WERI-Rb-1 (cell line): Measurements from ENCODE around the gene FAH.

ENCODE experiments used
- DNase-seq: peaks from one replicate; pipeline ENCODE4 v3.0.0-alpha.2; 2020
- H3K27ac ChIP-seq: fragments of 250-450 bp; sonication (Bioruptor Pico); 2 replicates; pipeline ENCODE4 v1.5.1; 2020; ENCODE audit warnings: mild to moderate bottlenecking, moderate library complexity
- H3K27me3 ChIP-seq: fragments of 250-450 bp; sonication (Bioruptor Pico); 2 replicates; pipeline ENCODE4 v1.5.1; 2021; ENCODE audit warnings: mild to moderate bottlenecking, low read depth, moderate library complexity; ENCODE audit not compliant: insufficient read depth, severe bottlenecking
- H3K36me3 ChIP-seq: fragments of 250-450 bp; sonication (Bioruptor Pico); 2 replicates; pipeline ENCODE4 v1.5.1; 2020; ENCODE audit warnings: mild to moderate bottlenecking, moderate library complexity
- H3K4me3 ChIP-seq: 2 replicates; pipeline ENCODE4 v1.5.1; 2011; ENCODE audit warnings: low read depth, mild to moderate bottlenecking, control low read depth, low read length
- H3K9me3 ChIP-seq: fragments of 250-450 bp; sonication (Bioruptor Pico); 2 replicates; pipeline ENCODE4 v1.5.1; 2021; ENCODE audit warnings: mild to moderate bottlenecking, moderate library complexity; ENCODE audit not compliant: severe bottlenecking
- CTCF ChIP-seq: IDR thresholded peaks from 2 replicates; pipeline ENCODE4 v1.5.1; 2011; ENCODE audit warnings: low read depth, mild to moderate bottlenecking, control low read depth, inconsistent platforms, low read length

The FAH gene

DNA sequence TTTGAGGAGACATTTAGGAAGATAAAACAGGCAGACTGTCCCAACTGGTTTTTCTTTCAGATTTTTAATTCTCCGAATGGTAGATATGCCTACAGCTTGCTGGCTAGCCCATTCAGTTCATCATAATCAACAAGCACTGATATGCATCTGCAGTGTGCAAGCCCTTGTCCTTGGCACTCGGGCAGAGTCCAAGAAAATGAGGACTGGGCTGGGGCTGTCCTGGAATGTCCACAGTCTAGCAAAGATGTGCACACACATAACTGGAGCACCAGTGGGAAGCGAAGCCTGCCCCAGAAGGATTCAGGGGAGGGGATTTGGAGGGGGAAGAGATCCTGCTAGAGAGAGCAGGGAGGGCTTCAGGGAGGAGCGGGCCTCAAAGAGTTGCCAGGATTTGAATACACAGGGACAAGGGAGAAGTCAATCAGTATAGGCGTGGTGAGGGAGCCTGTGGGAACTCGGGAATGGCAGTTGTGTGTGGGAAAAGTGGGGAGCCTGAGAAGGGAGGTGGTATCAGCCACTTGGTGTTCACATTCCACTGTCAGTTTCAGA lies 8.7 kb downstream of the FAH start:
- no peak for DNase-seq
- Histone ChIP-seq H3K9me3 (no peaks in the 10 kb centered on the region), H3K27me3 (no peaks in the 10 kb centered on the region), H3K36me3 (no peaks in the 10 kb centered on the region), H3K27ac (no peak overlapping the region), H3K4me3 (no peak overlapping the region)
- TF ChIP-seq CTCF = no peak

GRCh38 chr15:80162059-80162554 lies 9.3 kb downstream of the FAH start:
- H3K4me3 ChIP-seq = no peak overlapping the region
- no peak for TF ChIP-seq CTCF
- H3K27me3 ChIP-seq = no peaks in the 10 kb centered on the region
- H3K27ac ChIP-seq = no peak overlapping the region; the same call in 1 of the 2 replicates
- H3K9me3 ChIP-seq = no peaks in the 10 kb centered on the region
- peak; percentile 20 for DNase-seq
- H3K36me3 ChIP-seq = no peaks in the 10 kb centered on the region

GRCh38 chr15:80163217-80163616 lies 10.4 kb downstream of the FAH start:
- TF ChIP-seq CTCF = no peak
- Histone ChIP-seq H3K27me3 (no peaks in the 10 kb centered on the region), H3K36me3 (no peaks in the 10 kb centered on the region), H3K27ac (no peak overlapping the region), H3K9me3 (no peaks in the 10 kb centered on the region), H3K4me3 (no peak overlapping the region)
- no peak for DNase-seq

DNA sequence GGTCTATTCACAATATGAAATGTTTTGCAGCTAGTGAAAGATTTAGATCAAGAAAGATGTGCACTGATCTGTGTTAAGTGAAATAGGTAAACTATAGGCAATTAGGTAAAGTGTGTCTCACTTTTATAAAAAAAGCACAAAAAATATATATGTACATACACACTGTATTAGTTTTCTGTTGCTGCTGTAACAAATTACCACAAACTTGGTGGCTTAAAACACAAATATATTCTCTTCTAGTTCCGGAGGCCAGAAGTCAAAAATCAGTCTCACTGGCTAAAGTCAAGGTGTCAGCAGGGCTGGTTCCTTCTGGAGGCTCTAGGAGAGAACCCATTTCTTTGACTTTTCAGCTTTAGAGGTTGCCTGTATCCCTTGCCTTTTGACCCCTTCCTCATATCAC lies 11.1 kb downstream of the FAH start:
- DNase-seq = no peak
- H3K36me3 ChIP-seq = no peaks in the 10 kb centered on the region
- no peaks in the 10 kb centered on the region for H3K27me3 ChIP-seq
- H3K4me3 ChIP-seq = no peak overlapping the region
- no peaks in the 10 kb centered on the region for H3K9me3 ChIP-seq
- H3K27ac ChIP-seq = no peak overlapping the region
- TF ChIP-seq CTCF = no peak

DNA sequence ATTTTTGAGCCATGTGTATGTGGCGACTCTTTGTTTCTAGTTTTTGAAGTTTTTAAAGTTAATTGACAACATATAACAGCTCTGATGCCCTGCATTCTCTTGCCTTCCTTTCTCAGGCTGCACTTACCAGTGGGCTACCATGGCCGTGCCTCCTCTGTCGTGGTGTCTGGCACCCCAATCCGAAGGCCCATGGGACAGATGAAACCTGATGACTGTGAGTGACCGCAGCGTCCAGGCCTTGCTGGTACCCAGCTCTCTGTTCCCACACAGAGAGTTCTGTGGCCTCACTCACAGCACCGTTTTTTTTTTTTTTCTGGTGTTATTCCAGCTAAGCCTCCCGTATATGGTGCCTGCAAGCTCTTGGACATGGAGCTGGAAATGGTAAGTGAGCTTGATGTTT lies 15.1 kb downstream of the FAH start:
- no peak for TF ChIP-seq CTCF
- Histone ChIP-seq H3K9me3 (no peaks in the 10 kb centered on the region), H3K27me3 (no peaks in the 10 kb centered on the region), H3K4me3 (no peak overlapping the region), H3K36me3 (no peaks in the 10 kb centered on the region), H3K27ac (no peak overlapping the region)
- no peak for DNase-seq

DNA sequence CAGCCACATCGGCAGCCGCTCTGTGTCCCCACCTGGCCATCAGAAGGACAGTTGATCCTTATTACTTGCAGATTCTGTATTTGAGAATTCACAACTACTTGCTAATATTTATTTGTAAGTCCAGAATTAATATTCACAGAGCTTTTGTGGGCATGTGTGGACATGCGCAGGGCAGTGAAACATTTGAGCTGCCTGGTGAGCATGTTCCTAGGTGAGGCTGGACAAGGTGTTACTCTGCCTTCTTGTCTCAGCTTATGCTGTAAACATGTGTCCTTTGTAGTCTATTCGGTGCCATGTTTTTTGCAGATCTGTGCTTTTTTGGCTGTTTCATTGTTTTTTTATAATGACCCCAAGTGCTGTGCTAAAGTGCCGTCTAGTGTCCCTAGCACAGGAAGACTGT lies 15.6 kb downstream of the FAH start:
- no peak for TF ChIP-seq CTCF
- DNase-seq = no peak
- Histone ChIP-seq H3K27me3 (no peaks in the 10 kb centered on the region), H3K9me3 (no peaks in the 10 kb centered on the region), H3K36me3 (no peaks in the 10 kb centered on the region), H3K27ac (no peak overlapping the region), H3K4me3 (no peak overlapping the region)
